NCI-H187 (cell line): Measurements from ENCODE around the gene CPEB3.
"Not testable (repeated sequence)": the region's sequence is repeated elsewhere in the genome, so short reads cannot be mapped to it uniquely, and the experiment has no call there.

Source experiments
- DNase-seq, 2 experiments: peaks; one replicate each; lab custom pipeline; 2025; lab: John Stamatoyannopoulos, UW

CPEB3 gene

GRCh38 chr10:92290837-92291615, at the start of gene CPEB3, which contains the start of gene MARCHF5:
Gene CPEB3, minus strand, starts transcription at chr10:92291078. Its CDS starts 50,728 bp downstream, at chr10:92240350.
Gene MARCHF5, plus strand, starts transcription at chr10:92291167. Its CDS starts 328 bp downstream, at chr10:92291495.
- peak; percentile 42 to 89 for DNase-seq

GRCh38 chr10:92329927-92330326, 39.0 kb upstream of the CPEB3 start:
- not testable (repeated sequence) for DNase-seq

- DNase-seq, result no peak
These were observed 38.1 kb upstream of the CPEB3 start for GRCh38 chr10:92328993-92329392.

- no peak for DNase-seq
These were observed 36.9 kb upstream of the CPEB3 start for GRCh38 chr10:92327445-92328433.

GRCh38 chr10:92323079-92323478, 32.2 kb upstream of the CPEB3 start:
- no peak for DNase-seq

GRCh38 chr10:92316610-92317009, 25.7 kb upstream of the CPEB3 start:
- no peak for DNase-seq

GRCh38 chr10:92313750-92314149, 22.9 kb upstream of the CPEB3 start:
- no peak for DNase-seq

- no peak for DNase-seq
These were observed 18.4 kb upstream of the CPEB3 start for GRCh38 chr10:92309272-92309671.

GRCh38 chr10:92305133-92306072, 14.5 kb upstream of the CPEB3 start:
- DNase-seq, result no peak

- no peak for DNase-seq
These were observed 13.2 kb upstream of the CPEB3 start for GRCh38 chr10:92304061-92304460.

GRCh38 chr10:92303096-92303495, 12.2 kb upstream of the CPEB3 start:
- no peak for DNase-seq

GRCh38 chr10:92298487-92298886, 7.6 kb upstream of the CPEB3 start:
- DNase-seq, result no peak

GRCh38 chr10:92291921-92292845, 1.3 kb upstream of the CPEB3 start:
- no peak for DNase-seq

- no peak for DNase-seq
These were observed 663 bp upstream of the CPEB3 start for GRCh38 chr10:92291616-92291865.

GRCh38 chr10:92290076-92290836, 622 bp downstream of the CPEB3 start:
- DNase-seq, result peak in 1 of 2 experiments; percentile 14

GRCh38 chr10:92284112-92284704, 6.7 kb downstream of the CPEB3 start:
- DNase-seq, result no peak

GRCh38 chr10:92278996-92279696, 11.7 kb downstream of the CPEB3 start:
- DNase-seq, result no peak

- no peak for DNase-seq
These were observed 16.8 kb downstream of the CPEB3 start for GRCh38 chr10:92274071-92274470.

- no peak for DNase-seq
These were observed 22.1 kb downstream of the CPEB3 start for GRCh38 chr10:92268748-92269147.
